HG02642 (cell line): Measurements from ENCODE around the gene VWA3B.
"Not testable (repeated sequence)": the region's sequence is repeated elsewhere in the genome, so short reads cannot be mapped to it uniquely, and the experiment has no call there.

ENCODE experiments used
- ATAC-seq: cut with Tn5 transposase; IDR thresholded peaks from one replicate; pipeline ENCODE4 v1.9.1; 2021; ENCODE audit warnings: mild to moderate bottlenecking; ENCODE audit not compliant: unreplicated experiment, poor library complexity

The VWA3B gene

DNA sequence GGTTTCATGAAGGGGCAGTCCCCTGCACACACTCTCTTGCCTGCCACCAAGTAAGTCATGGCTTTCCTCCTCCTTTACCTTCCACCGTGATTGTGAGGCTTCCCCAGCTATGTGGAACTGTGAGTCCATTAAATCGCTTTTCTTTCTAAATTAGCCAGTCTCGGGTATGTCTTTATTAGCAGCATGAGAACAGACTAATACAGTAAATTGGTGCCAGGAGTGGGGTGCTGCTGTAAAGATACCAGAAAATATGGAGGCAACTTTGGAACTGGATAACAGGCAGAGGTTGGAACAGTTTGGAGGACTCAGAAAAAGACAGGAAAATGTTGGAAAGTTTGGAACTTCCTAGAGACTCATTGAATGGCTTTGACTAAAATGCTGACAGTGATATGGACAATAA lies 233.2 kb downstream of the VWA3B start:
- not testable (repeated sequence) for ATAC-seq

DNA sequence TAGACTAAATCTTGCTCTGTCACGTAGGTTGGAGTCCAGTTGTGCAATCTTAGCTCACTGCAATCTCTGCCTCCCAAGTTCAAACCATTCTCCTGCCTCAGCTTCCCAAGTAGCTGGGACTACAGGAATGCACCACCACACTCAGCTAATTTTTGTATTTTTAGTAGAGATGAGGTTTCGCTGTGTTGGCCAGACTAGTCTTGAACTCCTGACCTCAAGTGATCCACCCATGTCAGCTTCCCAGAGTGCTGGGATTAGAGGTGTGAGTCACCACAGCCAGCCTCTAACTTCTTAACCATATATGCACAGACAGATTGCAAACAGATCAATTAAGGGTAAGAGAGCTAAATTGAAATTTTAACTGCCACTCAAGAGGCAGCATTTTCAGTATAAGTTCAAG lies 237.2 kb downstream of the VWA3B start:
- ATAC-seq, result no peak

DNA sequence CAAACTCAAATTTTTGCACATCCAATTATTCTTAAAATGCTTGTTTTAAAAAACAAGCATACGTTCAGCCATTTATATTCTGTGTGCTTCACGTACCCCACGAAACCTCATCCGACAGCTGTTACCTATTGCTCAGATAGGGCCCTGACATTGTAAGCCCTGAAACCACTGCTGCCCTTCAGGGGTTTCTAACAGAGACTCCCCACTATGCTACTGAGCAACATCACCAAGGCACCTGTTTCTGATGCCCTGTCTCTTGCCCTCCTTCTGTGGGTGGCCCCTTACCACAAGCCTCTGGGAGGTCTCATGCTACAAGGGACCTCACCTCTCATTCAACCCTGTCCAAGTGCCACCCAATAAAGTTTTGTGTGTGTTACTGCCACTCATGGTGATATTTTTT lies 240.8 kb downstream of the VWA3B start:
- no peak for ATAC-seq

DNA sequence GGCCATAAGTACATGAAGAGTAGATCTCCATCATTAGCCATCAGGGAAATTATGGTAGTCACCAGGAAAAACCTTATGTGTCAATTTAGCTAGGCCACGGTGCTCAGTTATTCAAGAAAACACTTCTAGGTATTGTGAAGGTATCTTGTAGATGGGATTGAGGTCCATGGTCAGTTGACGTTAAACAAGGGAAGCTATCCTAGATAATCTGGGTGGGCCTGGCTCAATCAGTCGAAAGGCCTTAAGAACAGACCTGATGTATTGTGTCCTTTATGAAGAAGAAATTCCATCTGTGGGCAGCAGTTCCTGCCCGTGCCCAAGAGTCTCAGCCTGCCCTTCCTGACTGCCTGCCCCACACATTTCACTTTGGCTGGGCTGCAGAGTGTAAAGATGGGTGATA lies 242.6 kb downstream of the VWA3B start:
- ATAC-seq, result no peak

DNA sequence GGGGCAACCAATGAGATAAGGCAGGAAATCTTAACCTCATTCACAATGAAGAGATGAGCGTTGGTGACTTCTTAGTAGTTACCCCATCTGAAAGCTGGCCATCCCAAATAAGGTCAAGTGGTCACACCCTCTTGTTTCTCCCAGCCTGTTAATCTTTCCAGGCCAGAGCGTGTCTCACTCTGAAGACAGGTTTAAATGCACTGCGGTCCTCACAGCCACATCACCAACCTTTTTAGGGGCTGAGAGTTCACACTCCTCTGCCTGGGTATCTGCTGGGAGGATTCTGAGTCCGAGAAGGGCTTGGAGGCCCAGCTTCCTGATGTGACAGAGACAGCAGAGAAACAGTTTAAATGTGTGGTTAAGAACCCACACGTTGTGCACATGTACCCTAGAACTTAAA lies 246.0 kb downstream of the VWA3B start:
- ATAC-seq, result no peak

DNA sequence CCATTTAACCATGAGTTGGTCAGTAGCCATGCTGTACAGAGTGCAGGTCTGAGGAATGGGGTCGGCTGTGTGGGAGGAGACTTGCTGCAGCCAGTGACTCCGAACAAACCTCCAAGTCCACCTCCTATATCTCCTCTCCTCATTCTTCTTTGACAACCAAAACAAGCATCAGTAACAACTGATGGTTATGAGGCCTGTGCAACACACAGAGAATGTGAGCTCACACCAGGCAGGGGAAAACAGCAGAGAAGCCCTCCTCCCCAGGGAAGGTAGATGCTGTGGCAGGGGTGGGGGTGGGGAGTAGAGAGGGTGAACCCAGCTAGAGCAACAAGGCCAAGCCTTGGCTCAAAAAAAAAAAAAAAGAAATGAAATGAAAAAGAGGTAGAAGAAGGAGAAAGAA lies 247.0 kb downstream of the VWA3B start:
- ATAC-seq, result no peak

DNA sequence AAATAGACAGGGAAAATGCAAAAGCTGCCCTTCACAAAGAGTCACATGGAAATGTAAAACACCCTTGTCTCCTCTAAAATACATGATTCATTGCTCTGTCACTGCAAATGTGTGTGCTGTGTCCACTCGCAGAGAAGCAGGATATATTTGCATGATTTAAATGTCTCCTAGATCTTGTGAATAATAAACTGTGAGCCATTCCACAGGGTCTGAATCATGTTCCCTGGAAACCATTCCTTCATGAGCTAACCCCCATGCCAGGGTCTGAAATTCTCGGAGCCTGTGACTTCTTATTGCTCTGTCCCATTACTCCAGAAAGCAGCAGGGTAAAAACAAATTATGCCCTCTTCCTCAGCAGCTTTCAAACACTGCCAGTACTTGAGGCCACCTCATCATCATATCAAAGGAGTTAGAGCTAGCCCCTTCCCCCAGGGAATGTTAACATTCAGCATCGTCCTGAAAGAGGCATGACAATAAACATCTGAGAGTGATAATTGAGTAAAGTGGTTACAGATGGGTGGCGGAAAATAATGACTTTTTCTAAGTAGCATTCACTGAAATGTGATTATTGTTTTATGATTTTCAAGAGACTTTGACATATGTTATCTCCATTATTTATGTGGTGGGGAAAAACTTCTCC lies 247.6 kb downstream of the VWA3B start:
- no peak for ATAC-seq

DNA sequence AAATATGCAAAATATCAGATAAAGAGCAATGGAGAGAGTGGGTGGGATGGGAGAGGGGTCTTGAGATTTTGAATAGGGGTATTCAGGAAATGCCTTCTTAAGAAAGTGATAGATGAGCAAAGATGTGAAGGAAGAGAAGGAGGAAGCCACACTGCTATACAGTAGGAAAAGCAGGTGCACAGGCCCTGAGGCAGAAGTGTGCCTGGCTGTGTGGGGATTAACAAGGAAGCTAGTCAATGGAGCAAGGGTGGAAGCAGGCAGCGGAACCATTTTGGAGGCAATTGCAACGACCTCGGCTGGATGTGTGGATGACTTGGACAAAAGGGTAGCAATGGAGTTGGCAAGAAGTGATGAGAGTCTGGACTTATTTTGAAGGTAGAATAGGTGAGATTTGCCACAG lies 248.3 kb downstream of the VWA3B start:
- no peak for ATAC-seq

DNA sequence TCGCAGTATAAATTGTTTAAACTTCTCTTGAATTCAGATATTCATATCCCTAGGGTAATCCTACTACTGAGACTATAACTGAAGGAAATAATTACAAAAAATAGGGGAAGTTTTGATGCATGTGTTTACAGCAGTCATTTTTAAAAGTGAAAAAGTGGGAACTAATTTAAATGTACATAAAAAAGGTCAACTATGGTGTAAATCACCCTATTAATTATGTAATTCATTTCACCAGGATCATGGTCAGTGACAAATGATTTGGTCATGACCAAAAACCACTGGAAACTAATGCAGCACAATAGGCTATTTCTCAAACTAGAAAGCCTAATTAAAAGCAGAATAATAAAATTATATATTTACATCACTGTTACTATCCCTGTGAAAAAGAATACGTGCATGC lies 254.3 kb downstream of the VWA3B start:
- ATAC-seq, result no peak

DNA sequence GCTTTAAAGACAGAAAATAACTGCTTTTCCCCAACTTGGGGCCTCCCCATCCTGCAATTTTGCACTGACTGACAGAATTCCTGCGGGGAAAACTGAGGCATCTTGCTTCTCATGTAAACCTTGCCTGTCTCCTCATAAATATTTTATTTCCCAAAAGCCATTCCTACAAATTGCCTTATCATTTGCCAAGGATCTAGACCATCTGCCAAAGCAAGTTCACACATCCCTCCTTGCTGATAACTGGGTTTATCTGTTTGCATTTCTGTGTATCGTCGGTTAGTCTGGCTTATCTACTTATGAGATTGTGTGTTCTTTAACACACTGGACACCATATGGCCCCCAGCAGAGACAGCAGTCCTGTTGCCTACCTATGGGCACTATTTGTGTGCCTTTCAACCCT lies 256.3 kb downstream of the VWA3B start:
- no peak for ATAC-seq

DNA sequence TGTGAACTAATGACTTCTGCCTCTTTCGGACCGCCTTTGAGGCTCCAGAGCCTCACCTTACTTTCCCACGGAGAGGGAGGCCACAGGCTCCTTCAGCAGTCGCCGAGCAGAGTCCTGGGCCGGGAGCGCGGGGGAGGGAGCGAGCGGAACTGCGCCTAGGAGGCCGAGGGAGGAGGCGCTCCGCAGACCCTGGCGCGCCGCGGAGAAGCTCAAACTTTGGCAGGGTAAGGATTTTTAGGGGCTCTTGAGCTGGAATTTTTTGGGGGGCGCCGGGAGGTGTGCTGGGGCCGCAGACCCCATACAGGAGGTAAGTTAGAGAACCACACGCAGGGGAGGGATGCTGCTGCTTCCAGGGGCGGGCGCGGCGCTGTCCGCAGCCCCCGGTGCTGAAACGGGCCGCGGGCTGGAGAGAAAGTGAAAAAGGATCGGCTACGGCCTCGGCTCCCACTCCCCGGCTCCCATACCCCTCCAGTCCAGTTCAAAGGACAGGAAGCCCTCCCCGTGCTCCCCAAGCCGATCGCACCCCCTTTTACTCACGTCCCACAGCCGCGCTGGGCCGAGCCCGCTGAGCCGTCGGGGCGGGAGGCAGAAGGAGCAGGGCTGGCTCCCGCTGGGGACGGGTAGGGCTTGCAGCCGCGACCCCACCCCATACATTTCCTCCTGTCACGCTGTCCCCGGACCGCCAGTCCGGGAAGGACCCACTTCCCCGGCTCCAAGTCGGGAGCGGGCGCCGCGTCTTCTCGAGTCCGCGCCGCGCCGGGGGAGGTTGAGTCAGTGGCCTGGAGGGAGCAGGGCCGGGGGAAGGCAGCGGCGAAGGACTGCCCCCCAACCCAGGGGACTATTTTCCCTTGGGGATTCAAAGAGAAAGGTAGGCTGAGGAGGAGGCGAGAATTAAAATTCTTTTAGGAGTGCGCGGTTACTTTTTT lies 259.6 kb downstream of the VWA3B start, which contains the start of gene CNGA3:
TSS of gene CNGA3 (plus strand) at position 146 of the 926 bp plus-strand sequence. CDS start 23,520 bp downstream, outside the sequence.
- no peak for ATAC-seq

DNA sequence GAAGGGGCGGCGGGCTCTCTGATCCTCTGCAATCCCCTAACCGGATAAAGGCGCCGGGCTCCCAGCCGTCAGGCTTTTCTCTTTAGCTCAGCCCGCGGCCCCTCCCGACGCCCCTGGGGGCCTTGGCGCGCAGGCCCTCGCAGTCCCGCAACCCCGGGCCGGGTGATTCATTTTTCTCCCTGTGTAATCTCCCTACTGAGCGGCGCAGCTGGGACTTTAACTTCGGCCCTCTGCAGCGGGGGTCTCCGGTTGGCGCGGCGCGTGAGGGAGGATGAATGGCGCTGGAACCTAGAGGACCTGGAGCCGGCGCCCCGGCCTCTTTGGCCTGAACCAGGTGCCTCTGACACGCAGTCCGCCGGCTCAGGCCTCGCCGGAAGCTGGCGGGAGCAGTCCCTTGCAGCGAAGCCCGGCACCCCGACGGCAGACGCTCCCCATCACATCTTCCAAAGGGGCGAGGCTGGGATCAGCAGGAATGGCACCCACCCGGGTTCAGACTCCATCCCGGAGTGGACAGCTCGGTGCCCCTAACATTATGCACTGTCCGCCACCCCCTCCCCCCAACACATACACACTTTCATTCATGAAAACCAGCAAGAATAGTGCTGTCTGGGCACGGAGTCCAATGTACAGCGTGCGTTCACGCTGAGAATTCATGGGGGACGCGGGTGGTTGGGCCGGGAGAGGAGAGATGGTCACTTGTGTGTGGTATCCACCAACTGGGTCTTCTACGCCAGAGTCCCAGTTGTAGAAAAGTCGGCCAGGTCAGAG lies 260.5 kb downstream of the VWA3B start:
- ATAC-seq, result no peak

DNA sequence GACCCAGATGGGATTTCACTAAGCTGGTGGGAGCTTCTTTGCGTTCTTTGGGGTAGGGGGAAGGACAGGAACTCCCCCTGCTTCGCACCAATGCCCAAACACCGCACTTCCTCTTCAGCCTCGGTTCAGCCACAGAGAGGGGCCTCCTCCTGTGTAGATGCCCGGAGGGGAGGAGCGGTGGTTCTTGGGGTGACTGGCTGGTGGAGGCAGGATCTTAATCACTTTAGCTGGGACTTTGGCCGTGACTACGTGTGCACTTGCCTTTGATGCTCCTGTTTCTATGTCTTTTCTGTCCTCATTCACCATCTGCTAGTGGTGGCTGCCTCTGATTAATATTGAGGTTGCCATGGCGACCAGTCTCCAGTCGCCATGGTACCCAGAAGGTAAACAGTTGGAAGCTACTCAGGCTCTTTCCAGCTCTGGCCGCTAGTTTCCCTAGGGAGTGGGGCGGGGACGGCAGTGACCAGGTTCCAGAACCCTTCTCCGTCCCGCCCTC lies 261.1 kb downstream of the VWA3B start:
- no peak for ATAC-seq

DNA sequence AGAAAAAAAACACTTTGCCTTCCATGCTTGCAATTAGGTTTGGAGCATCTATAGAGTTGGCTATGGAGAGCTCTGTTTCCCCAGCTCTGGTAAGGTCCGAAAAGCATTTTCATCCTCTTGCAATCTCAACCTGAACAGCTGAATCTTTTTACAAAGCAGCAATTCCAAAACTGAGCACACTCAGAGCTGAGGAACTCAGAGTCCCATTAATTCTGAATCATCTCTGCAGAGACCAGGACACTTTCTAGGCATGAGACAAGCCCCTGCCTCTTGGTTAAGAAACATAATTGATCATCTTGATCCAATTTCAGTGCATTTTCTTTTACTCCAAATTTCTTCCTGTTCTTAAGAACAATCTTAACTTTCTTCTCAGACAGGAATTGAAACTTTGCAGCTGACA lies 263.4 kb downstream of the VWA3B start:
- ATAC-seq, result no peak

DNA sequence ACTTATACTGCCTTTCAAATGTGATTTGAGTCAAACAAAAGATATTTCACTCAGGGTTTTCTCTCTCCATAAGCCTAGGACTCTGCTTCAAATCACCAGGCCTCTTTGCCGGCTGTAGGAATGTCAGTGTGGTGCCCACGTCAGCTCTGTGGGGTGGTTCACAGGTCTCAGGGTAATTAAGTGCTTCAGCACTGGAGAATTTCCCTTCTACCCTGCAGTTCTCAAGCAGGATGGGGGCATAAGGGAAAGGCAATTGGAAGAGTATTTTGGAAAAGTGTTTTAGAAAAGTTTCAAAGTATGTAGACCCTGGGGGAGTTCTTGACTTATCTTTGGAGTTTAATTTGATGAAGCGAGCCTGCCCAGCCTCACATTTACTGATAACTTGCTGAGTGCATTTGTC lies 268.9 kb downstream of the VWA3B start:
- no peak for ATAC-seq

DNA sequence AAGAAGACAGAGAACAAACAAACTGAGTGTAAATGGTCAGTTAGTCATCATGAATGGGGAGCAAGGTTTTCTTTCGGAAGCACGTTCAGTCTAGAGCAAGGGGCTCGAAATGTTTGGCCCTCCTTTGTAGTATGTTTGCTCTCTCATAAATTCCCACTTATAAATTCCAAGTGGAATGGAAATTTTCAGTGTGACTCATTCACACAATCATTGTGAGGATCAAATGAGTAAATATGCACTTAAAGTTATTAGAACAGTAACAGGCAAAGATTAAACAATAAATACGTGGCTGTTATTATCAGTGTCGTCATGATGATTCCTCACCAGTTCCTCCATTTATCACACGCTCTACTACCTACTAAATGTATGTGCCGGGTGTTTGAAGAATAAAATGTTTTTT lies 269.8 kb downstream of the VWA3B start:
- no peak for ATAC-seq

DNA sequence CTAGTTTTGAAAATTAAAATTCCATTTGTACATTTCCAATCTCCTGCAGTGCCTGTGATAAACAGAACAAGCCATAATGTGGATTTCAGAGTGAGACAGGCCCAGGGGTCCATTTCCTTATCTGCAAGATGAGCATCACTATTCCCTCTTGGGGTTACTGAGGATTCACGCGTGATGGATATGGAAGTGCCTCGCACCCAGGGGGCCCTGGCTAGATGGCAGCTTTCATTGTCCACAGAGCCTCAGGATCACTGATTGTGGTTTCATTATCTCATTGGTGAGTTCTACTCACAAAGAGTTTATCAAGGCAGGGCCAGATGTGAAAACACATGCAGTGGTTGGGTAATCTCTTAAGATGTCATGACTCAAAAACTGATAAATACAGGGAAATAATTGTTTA lies 270.9 kb downstream of the VWA3B start:
- no peak for ATAC-seq

DNA sequence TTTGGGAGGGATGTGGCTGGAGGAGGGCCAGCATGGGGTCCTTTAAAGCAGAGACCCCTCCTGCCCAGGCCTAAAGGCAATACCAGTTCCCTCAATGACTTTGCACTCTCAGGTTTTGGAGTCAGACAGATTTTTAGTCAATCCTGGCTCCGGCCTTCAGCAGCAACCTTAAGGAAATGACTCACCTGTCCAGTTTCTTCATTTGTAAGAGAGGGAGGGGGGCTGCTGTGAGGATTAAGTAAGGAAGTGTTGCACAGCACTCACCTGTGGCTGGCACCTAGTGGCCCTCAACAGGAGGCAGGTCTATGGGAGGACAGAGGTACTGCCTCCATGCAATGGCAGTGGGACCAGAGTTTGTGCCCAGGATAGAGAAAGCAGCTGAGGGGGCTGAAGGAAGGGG lies 273.0 kb downstream of the VWA3B start:
- no peak for ATAC-seq
